GM12878 (cell line): ENCODE data around the gene F12. TPM values are rescaled to one million over a fixed set of nuclear protein-coding genes. Genes with fewer than 3 reads are reported as not detected.

ENCODE experiments used
- ATAC-seq: fragments of 200-7000 bp; cut with Tn5 transposase; 3 replicates; pipeline ENCODE4 v1.9.1; 2020; ENCODE audit warnings: mild to moderate bottlenecking, moderate library complexity
- BruUV-seq: library from RNA; stranded (reverse); fragments of 400-500 nt; replicated peaks from 2 replicates; lab custom pipeline; 2021; lab: Mats Ljungman, UMichigan
- CTCF ChIA-PET: fragments of 300-600 bp; sonication (Branson Sonifier 250); formaldehyde crosslinking; extraction: SDS; loops from one replicate; lab custom pipeline; 2021; ENCODE audit warnings: inconsistent platforms; lab: Yijun Ruan, JAX
- POLR2A ChIA-PET: fragments of 350-600 bp; formaldehyde crosslinking; extraction: SDS; loops from one replicate; lab custom pipeline; 2021; ENCODE audit warnings: inconsistent platforms; lab: Charles Lee
- RAD21 ChIA-PET: fragments of 300-600 bp; sonication (Branson Sonifier 250); formaldehyde crosslinking; loops from one replicate; lab custom pipeline; 2023; ENCODE audit warnings: antibody characterized with exemption; ENCODE audit not compliant: unreplicated experiment; lab: Charles Lee
- SMC1A ChIA-PET: fragments of 300-600 bp; sonication (Branson Sonifier 250); formaldehyde crosslinking; loops from one replicate; lab custom pipeline; 2023; ENCODE audit not compliant: unreplicated experiment, uncharacterized antibody; lab: Charles Lee
- DNase-seq: peaks from one replicate; pipeline ENCODE4 v3.0.0-alpha.2; 2011; ENCODE audit warnings: low read depth, low spot score
- FAIRE-seq: peaks from 3 replicates; lab custom pipeline; 2011; peaks lifted over from hg19 to GRCh38; lab: Jason Lieb, UNC
- H2AFZ ChIP-seq: 2 replicates; pipeline ENCODE4 v1.6.0; 2011; ENCODE audit warnings: low read depth, low read length, control low read depth; ENCODE audit not compliant: control insufficient read depth
- H3K27ac ChIP-seq: 2 replicates; pipeline ENCODE4 v1.5.1; 2011; ENCODE audit warnings: control low read depth; ENCODE audit not compliant: control insufficient read depth, insufficient read depth
- H3K27me3 ChIP-seq, 2 experiments: replicated peaks in 1 of 2; 2 replicates each; pipeline versions ENCODE4 v1.6.0 to v1.6.1; 2011; ENCODE audit warnings: low read length in 1 of 2; ENCODE audit not compliant: control insufficient read depth in 2 of 2, insufficient read depth in 2 of 2
- H3K36me3 ChIP-seq, 2 experiments: 2 replicates each; pipeline ENCODE4 v1.5.1; 2011; ENCODE audit warnings: low read length in 1 of 2; ENCODE audit not compliant: control insufficient read depth in 2 of 2, insufficient read depth in 2 of 2
- H3K4me1 ChIP-seq: 2 replicates; pipeline ENCODE4 v1.6.1; 2011; ENCODE audit warnings: mild to moderate bottlenecking, low read length, moderate library complexity, mixed read lengths; ENCODE audit not compliant: control insufficient read depth, insufficient read depth
- H3K4me2 ChIP-seq: 2 replicates; pipeline ENCODE4 v1.6.0; 2011; ENCODE audit warnings: control low read depth; ENCODE audit not compliant: control insufficient read depth, insufficient read depth
- H3K4me3 ChIP-seq: fragments of 200-600 bp; sonication (generic); 2 replicates; pipeline ENCODE4 v1.5.1; 2016
- H3K79me2 ChIP-seq: 2 replicates; pipeline ENCODE4 v1.6.0; 2011; ENCODE audit warnings: low read length; ENCODE audit not compliant: control insufficient read depth, insufficient read depth
- H3K9ac ChIP-seq: 2 replicates; pipeline ENCODE4 v1.8.0; 2011; ENCODE audit warnings: low read length, control low read depth, mixed read lengths; ENCODE audit not compliant: control insufficient read depth, insufficient read depth
- H3K9me3 ChIP-seq: replicated peaks from 3 replicates; pipeline ENCODE4 v1.5.1; 2011; ENCODE audit warnings: mild to moderate bottlenecking, low read length; ENCODE audit not compliant: control insufficient read depth, insufficient read depth
- H4K20me1 ChIP-seq: 2 replicates; pipeline ENCODE4 v1.6.0; 2011; ENCODE audit not compliant: control insufficient read depth, insufficient read depth
- ASH2L ChIP-seq: fragments of 300-600, 200-600 bp; sonication (generic); IDR thresholded peaks from 2 replicates; pipeline ENCODE4 v1.6.1; 2017; ENCODE audit warnings: low read depth, mild to moderate bottlenecking, borderline replicate concordance
- BACH1 ChIP-seq: fragments of 450-650 bp; IDR thresholded peaks from 2 replicates; pipeline ENCODE4 v1.6.1; 2017; ENCODE audit warnings: mild to moderate bottlenecking, borderline replicate concordance
- EGR1 ChIP-seq, 2 experiments: IDR thresholded peaks; 1 replicate in 1 of 2; 2 replicates in 1 of 2; pipeline ENCODE4 v1.6.1; 2011 to 2012; ENCODE audit warnings: low read depth in 2 of 2, low read length in 2 of 2, borderline replicate concordance in 1 of 2, mild to moderate bottlenecking in 1 of 2, moderate library complexity in 1 of 2
- FOS ChIP-seq: IDR thresholded peaks from 3 replicates; pipeline ENCODE4 v1.6.1; 2011; ENCODE audit warnings: borderline replicate concordance; ENCODE audit not compliant: insufficient read length; ENCODE audit errors: extremely low read depth
- HDAC2 ChIP-seq: fragments of 200-600 bp; sonication (generic); IDR thresholded peaks from 2 replicates; pipeline ENCODE4 v1.6.1; 2017
- IKZF2 ChIP-seq, 2 experiments: fragments of 450-650 bp; IDR thresholded peaks; 2 replicates each; pipeline ENCODE4 v1.6.1; 2017; ENCODE audit warnings: mild to moderate bottlenecking in 2 of 2, moderate library complexity in 2 of 2
- IRF4 ChIP-seq: IDR thresholded peaks from 2 replicates; pipeline ENCODE4 v1.6.1; 2011; ENCODE audit warnings: low read depth, low read length
- JUNB ChIP-seq: IDR thresholded peaks from 2 replicates; pipeline ENCODE4 v1.6.1; 2016; ENCODE audit warnings: antibody characterized with exemption, mild to moderate bottlenecking
- JUND ChIP-seq: IDR thresholded peaks from 2 replicates; pipeline ENCODE4 v1.6.1; 2012; ENCODE audit warnings: low read depth, mild to moderate bottlenecking, low read length, improper control_type of control experiment, moderate library complexity
- KLF5 ChIP-seq: fragments of 450-650 bp; IDR thresholded peaks from 2 replicates; pipeline ENCODE4 v1.6.1; 2014; ENCODE audit warnings: mild to moderate bottlenecking; ENCODE audit not compliant: partially characterized antibody
- LARP7 ChIP-seq: fragments of 450-650 bp; IDR thresholded peaks from 2 replicates; pipeline ENCODE4 v1.6.1; 2017; ENCODE audit warnings: mild to moderate bottlenecking
- RAD21 ChIP-seq: IDR thresholded peaks from 2 replicates; pipeline ENCODE4 v1.6.1; 2011; ENCODE audit warnings: mild to moderate bottlenecking, low read depth, low read length, moderate library complexity; ENCODE audit not compliant: insufficient read depth
- RCOR1 ChIP-seq: conservative IDR thresholded peaks from 2 replicates; pipeline ENCODE4 v1.6.1; 2012; ENCODE audit warnings: low read depth, low read length, improper control_type of control experiment
- RELA ChIP-seq: fragments of 450-650 bp; IDR thresholded peaks from 2 replicates; pipeline ENCODE4 v1.8.0; 2014; ENCODE audit warnings: borderline replicate concordance; ENCODE audit not compliant: partially characterized antibody
- SMAD1 ChIP-seq: fragments of 450-650 bp; IDR thresholded peaks from 2 replicates; pipeline ENCODE4 v1.6.1; 2018; ENCODE audit warnings: mild to moderate bottlenecking, low read depth; ENCODE audit not compliant: partially characterized antibody
- SMC3 ChIP-seq: IDR thresholded peaks from 2 replicates; pipeline ENCODE4 v1.6.1; 2011; ENCODE audit warnings: low read length, improper control_type of control experiment, borderline replicate concordance
- TCF3 ChIP-seq: IDR thresholded peaks from 2 replicates; pipeline ENCODE4 v1.6.1; 2012; ENCODE audit warnings: low read depth, mild to moderate bottlenecking, low read length, borderline replicate concordance; ENCODE audit not compliant: insufficient read depth
- ZNF24 ChIP-seq: fragments of 450-650 bp; IDR thresholded peaks from 2 replicates; pipeline ENCODE4 v1.6.1; 2017; ENCODE audit warnings: antibody characterized with exemption, mild to moderate bottlenecking
- ZNF274 ChIP-seq: IDR thresholded peaks from one replicate; pipeline ENCODE4 v1.8.0; 2011; ENCODE audit not compliant: insufficient read length, insufficient read depth
- WGBS: methylation state at CpG from one replicate; pipeline ENCODE4 v1.1.6; 2016; ENCODE audit warnings: low lambda C conversion rate; ENCODE audit not compliant: insufficient replicate concordance, insufficient coverage; ENCODE audit errors: missing lambda C conversion rate; 5-methylcytosine and 5-hydroxymethylcytosine counted together
- in situ Hi-C: fragments of 300-500 bp; cut with MboI; formaldehyde crosslinking; loops from 9 replicates; pipeline ENCODE4 v1.14.3; 2018; ENCODE audit warnings: mixed read lengths
- intact Hi-C: fragments of 100-400 bp; cut with micrococcal nuclease; formaldehyde crosslinking; loops from one replicate; pipeline ENCODE4 v1.14.2; 2022; ENCODE audit not compliant: unreplicated experiment
- polyA plus RNA-seq, 11 experiments: library from polyadenylated mRNA; depleted of rRNA in 4 of 11; unstranded in 6 of 11; stranded (reverse) in 5 of 11; fragments of >200 nt; fragmentation: Nextera tagmentation in 4 of 11; fragmentation: Illumina TruSeq in 1 of 11; extraction: Ambion mirVana in 4 of 11; extraction: Trizol in 1 of 11; gene quantifications; 1 replicate in 1 of 11; 2 replicates in 10 of 11; pipeline versions ENCODE4 v1.2.1 to v1.2.3, GENCODE V29; 2011 to 2016; ENCODE audit warnings: inconsistent platforms in 2 of 11, missing spikeins in 2 of 11, low read depth in 1 of 11
- total RNA-seq, 4 experiments: library from RNA; depleted of rRNA in 3 of 4; stranded (reverse); fragments of >200 nt in 3 of 4; fragmentation: Illumina TruSeq in 1 of 4; extraction: Trizol in 1 of 4; gene quantifications; 2 replicates each; pipeline versions ENCODE4 v1.2.1 to v1.2.3, GENCODE V29; 2013 to 2021
- TF ChIP-seq, protein P1 (sequence below): IDR thresholded peaks from 2 replicates; pipeline ENCODE4 v1.6.1; 2011; ENCODE audit warnings: borderline replicate concordance, low read depth, mild to moderate bottlenecking, moderate library complexity, mixed read lengths, low read length; ENCODE audit not compliant: insufficient read depth; ENCODE audit errors: extremely low read length
- TF ChIP-seq, protein P2 (sequence below), 3 experiments: IDR thresholded peaks in 2 of 3; conservative IDR thresholded peaks in 1 of 3; 2 replicates each; pipeline ENCODE4 v1.5.1; 2011; ENCODE audit warnings: low read depth in 3 of 3, low read length in 3 of 3, mild to moderate bottlenecking in 3 of 3, control low read depth in 2 of 3, moderate library complexity in 2 of 3, inconsistent platforms in 1 of 3, mixed read lengths in 1 of 3; ENCODE audit not compliant: control insufficient read depth in 2 of 3, insufficient read depth in 1 of 3; ENCODE audit errors: extremely low read depth in 1 of 3

F12 gene
- total and polyA plus RNA-seq, 10 of the 15 experiments (the other 5 are each of a cell fraction or from before 2014, with no cell fraction given): 0.25 to 11.3 (median 5.5) TPM

GRCh38 chr5:177402271-177403043, 6.9 kb downstream of the F12 start:
- peaks cover 28% of the 10 kb centered on the region for H3K4me1 ChIP-seq
- RAD21 ChIA-PET: interaction anchor here (0.7 to 6.5 kb wide), 18 partner anchors 10 to 100 kb away, joined by 3 to 291 read pairs (median 8); partner anchors contain the start of genes GRK6, PDLIM7 and PRR7
- intact Hi-C loops: loop anchor here (1.0 kb wide), 2 partner anchors 25 to 84 kb away; no protein-coding TSS in a partner anchor
- H3K79me2 ChIP-seq: no peaks in the 10 kb centered on the region
- ATAC-seq (peak; percentile 34), FAIRE-seq (peak; percentile 18), DNase-seq (no peak)
- H3K9me3 ChIP-seq: no peaks in the 10 kb centered on the region
- CTCF ChIA-PET: interaction anchor here (0.5 to 8.3 kb wide), 28 partner anchors 11 to 291 kb away, joined by 3 to 391 read pairs (median 8); partner anchors contain the start of genes GRK6, LMAN2, MXD3 and PDLIM7
- no peak overlapping the region for H3K27ac ChIP-seq
- H3K27me3 ChIP-seq: no peaks in the 10 kb centered on the region; a peak in 1 of 4 replicates
- peak overlapping the region; percentile 87 for H3K4me2 ChIP-seq
- peak overlapping the region; percentile 79 for H3K4me3 ChIP-seq
- WGBS: 38% methylated on average over 47 of the region's 49 CpGs
- H2AFZ ChIP-seq: peak overlapping the region; percentile 88
- no peaks in the 10 kb centered on the region for H3K36me3 ChIP-seq
- no TSS peak for BruUV-seq
- POLR2A ChIA-PET: interaction anchor here (0.5 to 11.0 kb wide), 12 partner anchors 9 to 390 kb away, joined by 3 to 174 read pairs (median 4); partner anchors contain the start of genes GRK6 and PRR7
- no peaks in the 10 kb centered on the region for H4K20me1 ChIP-seq
- peak overlapping the region; percentile 49; the same call in 1 of the 2 replicates for H3K9ac ChIP-seq
- in situ Hi-C loops: no loop called here
- SMC1A ChIA-PET: interaction anchor here (0.6 to 7.4 kb wide), 20 partner anchors 12 to 101 kb away, joined by 3 to 105 read pairs (median 6); partner anchors contain the start of genes GRK6 and PRR7
- TF ChIP-seq RAD21: peak; percentile 31; the same call in 1 of the 2 replicates
- TF ChIP-seq IRF4: no peak
- TF ChIP-seq ZNF24: 0 out of 2 replicates have a peak, but pooled peaks have one; percentile 26
- 0 out of 2 replicates have a peak, but pooled peaks have one; percentile 41 for TF ChIP-seq BACH1
- TF ChIP-seq KLF5: no peak
- no peak for TF ChIP-seq JUND
- no peak for TF ChIP-seq SMAD1
- no peak for TF ChIP-seq HDAC2
- TF ChIP-seq EGR1 (IDR thresholded peaks at IDR 0.05; ENCODE audit: borderline replicate concordance in 1 of 2, low read depth in 2 of 2, low read length in 2 of 2): no peak
- no peak for TF ChIP-seq RELA
- no peak for TF ChIP-seq FOS
- TF ChIP-seq LARP7: peak; percentile 64; the same call in 1 of the 2 replicates
- TF ChIP-seq, protein P1, sequence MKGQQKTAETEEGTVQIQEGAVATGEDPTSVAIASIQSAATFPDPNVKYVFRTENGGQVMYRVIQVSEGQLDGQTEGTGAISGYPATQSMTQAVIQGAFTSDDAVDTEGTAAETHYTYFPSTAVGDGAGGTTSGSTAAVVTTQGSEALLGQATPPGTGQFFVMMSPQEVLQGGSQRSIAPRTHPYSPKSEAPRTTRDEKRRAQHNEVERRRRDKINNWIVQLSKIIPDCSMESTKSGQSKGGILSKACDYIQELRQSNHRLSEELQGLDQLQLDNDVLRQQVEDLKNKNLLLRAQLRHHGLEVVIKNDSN: no peak
- TF ChIP-seq ZNF274: no peak
- no peak for TF ChIP-seq TCF3
- no peak for TF ChIP-seq ASH2L
- TF ChIP-seq RCOR1: no peak
- TF ChIP-seq IKZF2 (IDR thresholded peaks at IDR 0.05): peak in 1 of 2 experiments; percentile 22; a peak in 2 of 4 replicates
- TF ChIP-seq SMC3: peak; percentile 54; the same call in 1 of the 2 replicates
- TF ChIP-seq JUNB: no peak
- TF ChIP-seq, protein P2, sequence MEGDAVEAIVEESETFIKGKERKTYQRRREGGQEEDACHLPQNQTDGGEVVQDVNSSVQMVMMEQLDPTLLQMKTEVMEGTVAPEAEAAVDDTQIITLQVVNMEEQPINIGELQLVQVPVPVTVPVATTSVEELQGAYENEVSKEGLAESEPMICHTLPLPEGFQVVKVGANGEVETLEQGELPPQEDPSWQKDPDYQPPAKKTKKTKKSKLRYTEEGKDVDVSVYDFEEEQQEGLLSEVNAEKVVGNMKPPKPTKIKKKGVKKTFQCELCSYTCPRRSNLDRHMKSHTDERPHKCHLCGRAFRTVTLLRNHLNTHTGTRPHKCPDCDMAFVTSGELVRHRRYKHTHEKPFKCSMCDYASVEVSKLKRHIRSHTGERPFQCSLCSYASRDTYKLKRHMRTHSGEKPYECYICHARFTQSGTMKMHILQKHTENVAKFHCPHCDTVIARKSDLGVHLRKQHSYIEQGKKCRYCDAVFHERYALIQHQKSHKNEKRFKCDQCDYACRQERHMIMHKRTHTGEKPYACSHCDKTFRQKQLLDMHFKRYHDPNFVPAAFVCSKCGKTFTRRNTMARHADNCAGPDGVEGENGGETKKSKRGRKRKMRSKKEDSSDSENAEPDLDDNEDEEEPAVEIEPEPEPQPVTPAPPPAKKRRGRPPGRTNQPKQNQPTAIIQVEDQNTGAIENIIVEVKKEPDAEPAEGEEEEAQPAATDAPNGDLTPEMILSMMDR (IDR thresholded peaks at IDR 0.05 in 2 of 3, conservative IDR thresholded peaks at IDR 0.05 in 1 of 3; ENCODE audit: control insufficient read depth in 2 of 3, extremely low read depth in 1 of 3, insufficient read depth in 1 of 3, low read depth in 3 of 3, low read length in 3 of 3): peak; percentile 36 to 70 (median 53); a peak in 5 of 6 replicates
